Smooth muscle cell of the pulmonary artery (primary cell): ENCODE measurements around the gene RAD17. TPM values are rescaled to one million over a fixed set of nuclear protein-coding genes. Genes with fewer than 3 reads are reported as not detected.

Source experiments
- total RNA-seq: library from RNA; depleted of rRNA; stranded (reverse); fragments of >200 nt; gene quantifications from 2 replicates; pipeline ENCODE4 v1.2.3, GENCODE V29; 2014

Gene RAD17
- 17.3 and 20.8 TPM in 2 replicates for total RNA-seq

GRCh38 chr5:69369340-69370121 lies at the start of gene RAD17, which contains the start of the genes AK6 and TAF9:
RAD17 (plus strand) TSS chr5:69369818; CDS start chr5:69372209, 2,391 bp downstream.
AK6 (minus strand) TSS chr5:69369520; CDS start chr5:69369490, 30 bp downstream.
TAF9 (minus strand) TSS chr5:69369520; CDS start chr5:69365737, 3,783 bp downstream.

GRCh38 chr5:69414885-69415583 lies 45.4 kb downstream of the RAD17 start, which contains the start of gene MARVELD2:
MARVELD2 (plus strand) TSS chr5:69415116; CDS start chr5:69419386, 4,270 bp downstream.

Other genes with a start within 250 kb of the RAD17 start
- gene CCNB1, start 202.7 kb upstream of the RAD17 start, total RNA-seq: 16.3 and 46.4 TPM in 2 replicates
- 3.2 and 8.1 TPM in 2 replicates for gene CENPH, start 180.2 kb upstream of the RAD17 start, total RNA-seq
- 39.5 and 55.9 TPM in 2 replicates for gene CDK7, start 134.9 kb upstream of the RAD17 start, total RNA-seq
- 5.2 and 5.3 TPM in 2 replicates for gene CCDC125, start 37.0 kb upstream of the RAD17 start, total RNA-seq
- gene AK6, start 298 bp upstream of the RAD17 start, total RNA-seq: 44.5 and 46.7 TPM in 2 replicates
- 54.2 and 64.8 TPM in 2 replicates for gene TAF9, start 298 bp upstream of the RAD17 start, total RNA-seq
- 1.6 and 1.7 TPM in 2 replicates for gene MARVELD2, start 45.3 kb downstream of the RAD17 start, total RNA-seq
- gene OCLN, start 123.0 kb downstream of the RAD17 start, total RNA-seq: 0.26 and 1.1 TPM in 2 replicates
- gene GTF2H2C, start 190.4 kb downstream of the RAD17 start, total RNA-seq: 25.1 and 28.0 TPM in 2 replicates